ENCODE data around the gene ADGRA3.
A peak's percentile ranks its signal among the peaks of the same experiment; 100 is the strongest.

The ADGRA3 gene

GRCh38 chr4:22515888-22516541, at the start of gene ADGRA3:
ADGRA3 (minus strand) TSS chr4:22516066; CDS start chr4:22515784, 282 bp downstream.
- peak within 1 kb of the TSS; percentile 99 for H3K4me3 Mint-ChIP-seq
- peaks cover 16% of the 10 kb centered on the region for H3K27me3 Mint-ChIP-seq
- no peaks in the 10 kb centered on the region for H3K9me3 Mint-ChIP-seq
- peaks cover 30% of the 10 kb centered on the region for H3K4me1 Mint-ChIP-seq
- ATAC-seq, result peak; percentile 81
- H3K27ac Mint-ChIP-seq, result peak within 1 kb of the TSS; percentile 96 to 98
- peak; percentile 41 to 54 for DNase-seq

- Mint-ChIP-seq H3K27ac (no peak overlapping the region), H3K9me3 (no peaks in the 10 kb centered on the region), H3K4me3 (no peak overlapping the region), H3K4me1 (no peaks in the 10 kb centered on the region), H3K27me3 (no peaks in the 10 kb centered on the region)
- DNase-seq (no peak), ATAC-seq (no peak)
Observed at GRCh38 chr4:22556495-22556894, 40.6 kb upstream of the ADGRA3 start.

GRCh38 chr4:22554670-22555069, 38.8 kb upstream of the ADGRA3 start:
- H3K27me3 Mint-ChIP-seq, result no peaks in the 10 kb centered on the region
- no peak overlapping the region for H3K4me3 Mint-ChIP-seq
- ATAC-seq, result no peak
- no peak for DNase-seq
- no peaks in the 10 kb centered on the region for H3K9me3 Mint-ChIP-seq
- H3K27ac Mint-ChIP-seq, result no peak overlapping the region
- no peaks in the 10 kb centered on the region for H3K4me1 Mint-ChIP-seq

GRCh38 chr4:22553560-22553959, 37.7 kb upstream of the ADGRA3 start:
- Mint-ChIP-seq H3K4me3 (no peak overlapping the region), H3K9me3 (no peaks in the 10 kb centered on the region), H3K27me3 (no peaks in the 10 kb centered on the region), H3K4me1 (no peaks in the 10 kb centered on the region), H3K27ac (no peak overlapping the region)
- ATAC-seq (no peak), DNase-seq (no peak)

GRCh38 chr4:22552812-22553211, 36.9 kb upstream of the ADGRA3 start:
- H3K27me3 Mint-ChIP-seq, result no peaks in the 10 kb centered on the region
- no peaks in the 10 kb centered on the region for H3K9me3 Mint-ChIP-seq
- DNase-seq (no peak), ATAC-seq (no peak)
- H3K4me1 Mint-ChIP-seq, result no peaks in the 10 kb centered on the region
- no peak overlapping the region for H3K4me3 Mint-ChIP-seq
- no peak overlapping the region for H3K27ac Mint-ChIP-seq

GRCh38 chr4:22551550-22551949, 35.7 kb upstream of the ADGRA3 start:
- Mint-ChIP-seq H3K4me1 (no peaks in the 10 kb centered on the region), H3K4me3 (no peak overlapping the region), H3K27ac (no peak overlapping the region), H3K27me3 (no peaks in the 10 kb centered on the region), H3K9me3 (peaks cover 6% of the 10 kb centered on the region in 2 donors)
- ATAC-seq, result no peak
- DNase-seq, result no peak

GRCh38 chr4:22546299-22546698, 30.4 kb upstream of the ADGRA3 start:
- no peak for ATAC-seq
- H3K27me3 Mint-ChIP-seq, result no peaks in the 10 kb centered on the region
- no peak overlapping the region for H3K27ac Mint-ChIP-seq
- H3K4me1 Mint-ChIP-seq, result no peaks in the 10 kb centered on the region
- DNase-seq, result no peak
- peaks cover 22 to 36% of the 10 kb centered on the region in 2 donors for H3K9me3 Mint-ChIP-seq
- no peak overlapping the region for H3K4me3 Mint-ChIP-seq

GRCh38 chr4:22539251-22539650, 23.4 kb upstream of the ADGRA3 start:
- Mint-ChIP-seq H3K4me3 (no peak overlapping the region), H3K27ac (no peak overlapping the region), H3K27me3 (no peaks in the 10 kb centered on the region), H3K4me1 (no peaks in the 10 kb centered on the region), H3K9me3 (peaks cover 8 to 22% of the 10 kb centered on the region in 2 donors)
- DNase-seq (no peak), ATAC-seq (no peak)

GRCh38 chr4:22537864-22538263, 22.0 kb upstream of the ADGRA3 start:
- H3K4me3 Mint-ChIP-seq, result no peak overlapping the region
- DNase-seq (no peak), ATAC-seq (no peak)
- no peaks in the 10 kb centered on the region for H3K27me3 Mint-ChIP-seq
- H3K4me1 Mint-ChIP-seq, result no peaks in the 10 kb centered on the region
- H3K9me3 Mint-ChIP-seq, result peaks cover 14 to 29% of the 10 kb centered on the region in 2 donors
- H3K27ac Mint-ChIP-seq, result no peak overlapping the region

GRCh38 chr4:22534374-22534773, 18.5 kb upstream of the ADGRA3 start:
- Mint-ChIP-seq H3K4me1 (no peaks in the 10 kb centered on the region), H3K27ac (no peak overlapping the region), H3K27me3 (no peaks in the 10 kb centered on the region), H3K9me3 (peaks cover 19 to 30% of the 10 kb centered on the region in 2 donors), H3K4me3 (no peak overlapping the region)
- no peak for DNase-seq
- no peak for ATAC-seq

GRCh38 chr4:22532896-22533295, 17.0 kb upstream of the ADGRA3 start:
- Mint-ChIP-seq H3K27me3 (no peaks in the 10 kb centered on the region), H3K9me3 (peaks cover 19 to 30% of the 10 kb centered on the region in 2 donors), H3K4me1 (no peaks in the 10 kb centered on the region), H3K27ac (no peak overlapping the region), H3K4me3 (no peak overlapping the region)
- DNase-seq, result no peak
- no peak for ATAC-seq

- Mint-ChIP-seq H3K27me3 (no peaks in the 10 kb centered on the region), H3K9me3 (peaks cover 19 to 30% of the 10 kb centered on the region in 2 donors), H3K4me1 (no peaks in the 10 kb centered on the region), H3K4me3 (no peak overlapping the region), H3K27ac (no peak overlapping the region)
- ATAC-seq, result no peak
- no peak for DNase-seq
Observed at GRCh38 chr4:22532117-22532516, 16.3 kb upstream of the ADGRA3 start.

- Mint-ChIP-seq H3K4me3 (no peak overlapping the region), H3K9me3 (peaks cover 19 to 30% of the 10 kb centered on the region in 2 donors), H3K27me3 (no peaks in the 10 kb centered on the region), H3K27ac (no peak overlapping the region), H3K4me1 (no peaks in the 10 kb centered on the region)
- ATAC-seq, result no peak
- no peak for DNase-seq
Observed at GRCh38 chr4:22531311-22532019, 15.6 kb upstream of the ADGRA3 start.

GRCh38 chr4:22524895-22525294, 9.0 kb upstream of the ADGRA3 start:
- no peak overlapping the region for H3K4me3 Mint-ChIP-seq
- H3K27me3 Mint-ChIP-seq, result no peaks in the 10 kb centered on the region
- H3K4me1 Mint-ChIP-seq, result no peaks in the 10 kb centered on the region

GRCh38 chr4:22522706-22523501, 7.0 kb upstream of the ADGRA3 start:
- no peak overlapping the region for H3K4me3 Mint-ChIP-seq
- peaks cover 5% of the 10 kb centered on the region for H3K27me3 Mint-ChIP-seq
- DNase-seq (no peak), ATAC-seq (no peak)
- H3K9me3 Mint-ChIP-seq, result no peaks in the 10 kb centered on the region
- no peak overlapping the region for H3K27ac Mint-ChIP-seq
- no peaks in the 10 kb centered on the region for H3K4me1 Mint-ChIP-seq

More at GRCh38 chr4:22524895-22525294, 9.0 kb upstream of the ADGRA3 start:
- DNase-seq (no peak), ATAC-seq (no peak)
- H3K27ac Mint-ChIP-seq, result no peak overlapping the region
- H3K9me3 Mint-ChIP-seq, result peaks cover 0 to under 1% of the 10 kb centered on the region in 2 donors

- DNase-seq (no peak), ATAC-seq (no peak)
- Mint-ChIP-seq H3K27ac (no peak overlapping the region), H3K4me1 (no peaks in the 10 kb centered on the region), H3K27me3 (peaks cover 5% of the 10 kb centered on the region), H3K4me3 (no peak overlapping the region), H3K9me3 (no peaks in the 10 kb centered on the region)
Observed at GRCh38 chr4:22522206-22522605, 6.3 kb upstream of the ADGRA3 start.

All from stimulated activated naive CD8-positive, alpha-beta T cell treated with anti-CD3 and anti-CD28 coated beads, Interleukin-15, amount 100 ng/mL, for 72 hours (primary cell).